Measurements from ENCODE around the gene ASIC5. TPM values are rescaled to one million over a fixed set of nuclear protein-coding genes. Genes with fewer than 3 reads are reported as not detected.

Gene ASIC5
- total RNA-seq, 2 donors from 2014 or later = 0.15 TPM; not detected in 1

- H3K9me3 ChIP-seq = no peaks in the 10 kb centered on the region
- no peaks in the 10 kb centered on the region for H3K27me3 ChIP-seq
- H3K27ac ChIP-seq = no peak overlapping the region
- H3K9ac ChIP-seq (ENCODE audit: low read depth in 2 of 2, low read length in 2 of 2) = no peak overlapping the region
- no peaks in the 10 kb centered on the region for H3K36me3 ChIP-seq
- H3K4me1 ChIP-seq = no peaks in the 10 kb centered on the region
- DNase-seq = no peak
- intact Hi-C loops (cut with DNase I) = no loop called here
- no peak overlapping the region for H3K4me3 ChIP-seq
- TF ChIP-seq CTCF (IDR thresholded peaks at IDR 0.05) = no peak
Measured at GRCh38 chr4:155837203-155837796, 28.8 kb downstream of the ASIC5 start.

GRCh38 chr4:155832664-155833063 lies 33.4 kb downstream of the ASIC5 start:
- Histone ChIP-seq H3K27ac (no peak overlapping the region), H3K36me3 (no peaks in the 10 kb centered on the region), H3K4me1 (no peaks in the 10 kb centered on the region), H3K9ac (ENCODE audit: low read depth in 2 of 2, low read length in 2 of 2) (no peak overlapping the region), H3K9me3 (no peaks in the 10 kb centered on the region), H3K27me3 (no peaks in the 10 kb centered on the region), H3K4me3 (no peak overlapping the region)
- DNase-seq = no peak
- intact Hi-C loops (cut with DNase I) = no loop called here
- no peak for TF ChIP-seq CTCF (IDR thresholded peaks at IDR 0.05)

GRCh38 chr4:155828628-155829027 lies 37.4 kb downstream of the ASIC5 start:
- no peaks in the 10 kb centered on the region for H3K4me1 ChIP-seq
- TF ChIP-seq CTCF (IDR thresholded peaks at IDR 0.05) = no peak
- no peak overlapping the region for H3K4me3 ChIP-seq
- intact Hi-C loops (cut with DNase I) = no loop called here
- H3K27me3 ChIP-seq = no peaks in the 10 kb centered on the region
- no peaks in the 10 kb centered on the region for H3K9me3 ChIP-seq
- no peaks in the 10 kb centered on the region for H3K36me3 ChIP-seq
- no peak for DNase-seq
- no peak overlapping the region for H3K9ac ChIP-seq (ENCODE audit: low read depth in 2 of 2, low read length in 2 of 2)
- no peak overlapping the region for H3K27ac ChIP-seq

GRCh38 chr4:155822572-155822971 lies 43.5 kb downstream of the ASIC5 start:
- H3K4me1 ChIP-seq = no peaks in the 10 kb centered on the region
- H3K27ac ChIP-seq = no peak overlapping the region
- H3K27me3 ChIP-seq = no peaks in the 10 kb centered on the region
- H3K4me3 ChIP-seq = no peak overlapping the region
- no peaks in the 10 kb centered on the region for H3K9me3 ChIP-seq
- DNase-seq = no peak
- H3K36me3 ChIP-seq = no peaks in the 10 kb centered on the region
- no peak overlapping the region for H3K9ac ChIP-seq (ENCODE audit: low read depth in 2 of 2, low read length in 2 of 2)
- intact Hi-C loops (cut with DNase I) = no loop called here
- no peak for TF ChIP-seq CTCF (IDR thresholded peaks at IDR 0.05)

GRCh38 chr4:155820887-155821518 lies 45.1 kb downstream of the ASIC5 start:
- no peaks in the 10 kb centered on the region for H3K4me1 ChIP-seq
- no peaks in the 10 kb centered on the region for H3K27me3 ChIP-seq
- H3K4me3 ChIP-seq = no peak overlapping the region
- H3K9me3 ChIP-seq = no peaks in the 10 kb centered on the region
- no peak for TF ChIP-seq CTCF (IDR thresholded peaks at IDR 0.05)
- H3K27ac ChIP-seq = no peak overlapping the region
- no peaks in the 10 kb centered on the region for H3K36me3 ChIP-seq
- intact Hi-C loops (cut with DNase I) = no loop called here
- no peak for DNase-seq
- no peak overlapping the region for H3K9ac ChIP-seq (ENCODE audit: low read depth in 2 of 2, low read length in 2 of 2)
